Epithelial cell of prostate (primary cell): ENCODE results near the gene KCNQ5.

ENCODE experiments used
- DNase-seq: peaks from one replicate; pipeline ENCODE4 v3.0.0-alpha.2; 2011; ENCODE audit warnings: low read depth, low spot score
- H3K27ac ChIP-seq: fragments of 450-650 bp; 2 replicates; pipeline ENCODE4 v1.5.1; 2017; ENCODE audit warnings: mild to moderate bottlenecking

Gene KCNQ5

DNA sequence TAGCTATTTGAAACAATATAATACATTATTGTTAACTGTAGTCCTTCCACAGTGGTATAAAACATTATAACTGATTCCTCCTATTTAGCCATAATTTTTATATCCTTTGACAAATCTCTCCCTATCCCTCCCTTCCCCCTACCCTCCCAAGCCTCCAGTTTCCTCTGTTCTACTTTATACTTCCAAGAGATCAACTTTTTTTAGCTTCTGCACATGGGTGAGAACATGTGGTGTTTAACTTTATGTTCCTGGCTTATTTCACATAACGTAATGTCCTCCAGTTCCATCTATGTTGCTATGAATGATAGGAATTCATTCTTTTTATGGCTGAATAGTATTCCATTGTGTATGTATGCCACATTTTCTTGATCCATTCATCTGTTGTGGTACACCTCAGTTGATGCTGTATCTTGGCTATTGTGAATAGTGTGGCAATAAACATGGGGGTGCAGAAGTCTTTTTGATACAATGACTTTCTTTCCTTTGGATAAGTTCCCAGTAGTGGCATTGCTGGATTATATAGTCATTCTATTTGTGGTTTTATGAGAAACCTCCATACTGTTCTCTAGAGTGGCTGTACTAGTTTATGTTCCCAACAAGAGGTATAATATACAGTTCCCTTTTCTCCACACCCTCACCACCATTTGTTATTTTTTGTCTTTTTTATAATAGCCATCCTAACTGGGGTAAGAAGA lies 205.0 kb downstream of the KCNQ5 start:
- peak overlapping the region; percentile 69 for H3K27ac ChIP-seq
- peak; percentile 64 for DNase-seq

DNA sequence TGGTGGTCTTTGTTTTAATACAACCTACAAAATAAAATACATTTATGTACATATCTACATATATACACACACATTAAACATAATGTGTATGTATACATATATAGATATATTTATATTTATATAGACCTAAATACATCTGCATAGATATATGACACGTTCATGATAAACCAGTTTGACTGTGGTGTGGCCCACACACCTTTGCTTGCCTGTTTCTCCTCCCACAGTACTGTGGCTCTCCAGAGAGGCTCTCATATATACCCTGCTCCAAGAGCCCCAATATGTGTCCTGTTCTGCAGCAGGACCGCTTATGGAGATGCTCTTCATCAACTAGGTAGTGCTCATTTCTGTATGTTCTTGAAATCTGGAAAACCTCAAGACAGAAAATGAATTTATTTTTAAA lies 207.0 kb downstream of the KCNQ5 start:
- no peak overlapping the region for H3K27ac ChIP-seq
- no peak for DNase-seq

DNA sequence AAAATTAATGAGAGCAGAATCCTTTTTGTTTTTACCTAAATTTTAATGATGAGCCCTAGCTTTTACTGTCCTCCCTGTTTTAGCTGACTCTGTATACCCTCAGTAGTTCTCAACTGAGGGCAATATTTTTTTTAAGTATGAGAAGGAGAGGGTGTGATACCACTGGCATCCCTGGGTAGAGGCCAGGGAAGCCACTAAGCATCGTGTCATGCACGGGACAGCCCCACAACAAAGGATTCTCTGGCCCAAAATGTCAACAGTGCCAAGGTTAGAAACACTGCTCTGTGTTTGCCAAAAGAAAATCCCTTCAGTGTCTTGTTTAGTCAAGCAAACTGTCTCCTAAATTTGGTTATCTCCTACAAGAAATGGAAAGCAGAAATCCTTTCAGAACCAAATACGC lies 210.4 kb downstream of the KCNQ5 start:
- DNase-seq, result no peak
- H3K27ac ChIP-seq, result no peak overlapping the region

DNA sequence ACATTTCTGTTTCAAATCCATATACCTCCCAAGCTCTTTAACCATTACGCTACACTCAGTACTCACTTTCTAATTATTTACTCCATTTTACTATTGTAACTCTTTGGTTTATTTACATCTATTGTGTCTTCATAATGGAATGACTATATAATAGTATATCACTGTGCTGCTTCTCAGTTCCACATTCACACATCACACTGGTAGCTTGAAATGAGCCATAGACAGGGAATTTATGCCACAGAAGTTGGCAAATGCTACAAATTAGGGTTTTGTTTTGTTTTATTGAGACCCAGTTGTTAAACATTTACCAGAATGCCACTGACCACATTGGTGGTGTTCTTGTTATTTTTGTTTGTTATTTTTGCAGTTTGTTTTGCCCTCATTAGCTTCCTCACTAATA lies 213.9 kb downstream of the KCNQ5 start:
- no peak for DNase-seq
- H3K27ac ChIP-seq, result no peak overlapping the region

DNA sequence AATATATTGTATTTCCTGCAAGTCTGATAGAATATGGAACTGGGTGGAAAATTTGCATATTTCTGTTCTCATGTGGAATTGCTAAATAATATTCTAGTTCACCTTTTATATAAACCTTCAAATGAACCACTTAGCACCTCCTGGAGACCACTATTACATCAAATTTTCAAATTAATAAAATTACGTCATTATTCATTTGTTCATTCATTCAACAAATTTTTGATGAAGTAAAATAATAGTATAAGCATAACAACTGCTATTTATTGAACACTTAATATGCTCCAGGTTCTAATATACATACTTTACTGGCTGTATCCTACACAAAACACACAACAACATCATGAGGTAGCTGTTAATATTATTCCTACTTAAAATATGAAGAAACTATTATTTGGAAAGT lies 215.1 kb downstream of the KCNQ5 start:
- no peak for DNase-seq
- no peak overlapping the region for H3K27ac ChIP-seq

DNA sequence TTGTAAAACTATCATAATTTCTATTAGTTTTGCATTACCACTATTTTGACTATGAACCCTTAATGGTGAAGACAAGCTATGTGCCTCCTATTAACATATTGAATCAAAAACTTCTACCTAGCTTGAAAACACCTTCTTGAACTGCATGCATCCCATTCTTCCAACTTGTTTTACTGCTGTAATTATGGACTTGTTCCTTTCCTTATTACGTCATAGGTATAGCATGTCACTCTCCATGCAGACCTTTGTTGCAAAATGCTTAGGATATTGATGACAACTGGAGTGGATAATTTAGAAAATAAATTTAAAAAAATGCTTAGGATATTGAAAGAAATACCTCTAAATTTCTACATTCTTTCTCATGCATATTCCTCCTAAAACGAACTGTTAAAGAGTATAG lies 219.3 kb downstream of the KCNQ5 start:
- DNase-seq, result no peak

DNA sequence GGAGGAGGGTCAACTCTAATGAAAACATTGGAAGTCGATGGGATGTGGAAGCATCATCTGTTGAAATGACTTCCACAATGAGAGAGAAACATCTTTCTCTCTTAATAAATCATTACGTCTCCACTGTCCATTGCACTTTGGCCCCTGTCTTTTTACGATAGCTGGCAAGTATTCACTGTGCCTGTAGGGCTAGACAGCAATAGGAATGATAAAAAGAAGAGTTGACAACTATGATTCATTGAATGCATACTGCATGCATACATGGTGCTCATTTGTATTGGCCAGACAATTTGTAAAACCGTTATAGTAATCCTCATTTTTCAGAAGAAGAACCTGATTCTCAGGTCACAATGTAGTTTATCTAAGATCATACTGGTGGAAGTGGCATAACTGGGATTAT lies 220.3 kb downstream of the KCNQ5 start:
- no peak overlapping the region for H3K27ac ChIP-seq
- no peak for DNase-seq

More for the DNA sequence above, 219.3 kb downstream of the KCNQ5 start:
- no peak overlapping the region for H3K27ac ChIP-seq

DNA sequence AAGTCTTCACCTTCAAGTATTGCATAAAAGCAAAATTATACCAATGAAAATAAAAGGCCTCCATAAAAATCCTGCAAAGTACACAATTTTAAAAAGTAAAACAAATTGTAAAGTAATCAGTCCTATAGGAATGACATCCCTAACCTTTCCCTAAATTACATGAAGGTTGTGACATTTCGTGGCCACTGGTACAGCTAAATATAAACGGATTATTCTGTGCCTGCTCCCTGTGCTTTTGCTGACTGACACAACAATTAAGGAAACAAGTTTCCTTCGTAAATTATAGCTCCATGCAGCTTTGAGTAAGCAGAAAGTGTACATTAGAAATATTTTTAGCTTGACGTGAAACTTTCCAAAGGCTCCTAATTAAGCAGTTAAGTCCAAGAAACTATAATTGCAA lies 222.8 kb downstream of the KCNQ5 start:
- DNase-seq, result no peak
- H3K27ac ChIP-seq, result no peak overlapping the region

DNA sequence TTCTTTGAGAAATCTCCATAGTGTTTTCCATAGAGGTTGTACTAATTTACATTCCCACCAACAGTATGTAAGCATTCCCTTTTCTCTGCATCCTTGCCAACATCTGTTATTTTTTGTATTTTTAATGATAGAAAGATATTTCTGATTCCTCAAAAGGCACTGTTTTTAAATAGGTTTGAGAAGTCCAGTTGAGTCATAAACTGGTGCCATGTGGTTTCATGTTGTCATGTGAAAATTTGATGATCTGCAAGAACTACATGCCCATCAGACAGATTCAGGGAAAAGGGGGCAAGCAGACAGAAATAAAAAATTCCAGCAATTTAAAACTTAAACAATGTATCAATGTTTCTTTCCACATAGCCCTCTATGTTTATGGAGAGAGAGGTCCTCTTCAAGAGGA lies 227.5 kb downstream of the KCNQ5 start:
- DNase-seq, result no peak
- H3K27ac ChIP-seq, result no peak overlapping the region

DNA sequence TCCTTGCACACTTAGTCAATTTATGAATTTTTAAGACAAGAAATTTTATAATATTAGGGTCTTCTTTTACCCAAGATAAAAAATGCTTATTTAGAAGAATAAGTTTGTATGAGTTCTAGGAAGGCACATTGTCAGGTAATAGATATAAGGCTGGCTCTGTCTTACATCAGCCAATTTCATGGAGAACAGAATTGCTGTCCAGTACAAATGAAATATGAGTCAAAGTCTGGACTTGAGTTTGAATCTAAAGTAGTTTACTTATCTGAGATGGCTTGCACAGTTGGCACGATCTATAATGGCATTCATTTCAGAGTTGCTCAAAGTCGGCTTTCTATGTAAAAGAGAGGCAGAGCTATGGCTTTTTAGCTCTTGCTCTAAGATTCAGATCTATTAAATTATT lies 228.2 kb downstream of the KCNQ5 start:
- no peak for DNase-seq
- no peak overlapping the region for H3K27ac ChIP-seq

DNA sequence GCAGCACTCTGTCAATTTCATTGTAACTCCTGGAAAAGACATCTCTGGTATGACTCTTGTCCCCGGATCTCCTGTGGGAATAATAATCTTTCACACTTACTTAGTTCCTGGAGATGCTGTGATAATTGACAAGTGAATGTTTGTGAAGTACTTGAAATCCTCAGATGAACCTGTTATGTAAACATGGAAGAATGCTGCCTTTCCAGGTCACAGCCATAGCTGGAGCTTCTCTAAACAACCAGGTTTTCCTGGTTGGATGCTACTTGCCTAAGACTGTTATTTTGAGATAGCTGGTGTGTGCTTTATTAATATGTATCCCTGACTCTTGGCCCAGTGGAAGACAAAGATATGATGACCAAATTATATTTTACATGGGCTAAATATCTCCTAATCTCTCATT lies 228.6 kb downstream of the KCNQ5 start:
- H3K27ac ChIP-seq, result no peak overlapping the region
- DNase-seq, result no peak

DNA sequence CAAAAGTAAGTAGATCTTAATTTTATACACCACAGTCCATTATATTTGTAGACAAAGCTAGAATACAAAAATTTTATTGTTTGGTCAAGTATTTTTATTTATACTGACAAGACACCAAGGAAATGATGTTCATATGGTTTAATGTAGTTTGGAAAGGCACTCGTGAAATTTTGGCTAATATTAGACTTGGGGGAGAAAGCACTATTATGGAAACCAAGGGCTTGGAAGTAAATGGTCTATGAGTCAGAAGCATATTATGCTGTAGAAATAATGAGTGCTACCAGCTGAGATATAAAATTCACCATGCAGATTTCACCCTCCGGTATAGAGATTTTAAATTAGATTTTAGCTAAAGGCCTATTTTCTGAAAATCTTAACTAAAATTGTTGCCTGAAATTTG lies 233.6 kb downstream of the KCNQ5 start:
- H3K27ac ChIP-seq, result no peak overlapping the region
- no peak for DNase-seq

DNA sequence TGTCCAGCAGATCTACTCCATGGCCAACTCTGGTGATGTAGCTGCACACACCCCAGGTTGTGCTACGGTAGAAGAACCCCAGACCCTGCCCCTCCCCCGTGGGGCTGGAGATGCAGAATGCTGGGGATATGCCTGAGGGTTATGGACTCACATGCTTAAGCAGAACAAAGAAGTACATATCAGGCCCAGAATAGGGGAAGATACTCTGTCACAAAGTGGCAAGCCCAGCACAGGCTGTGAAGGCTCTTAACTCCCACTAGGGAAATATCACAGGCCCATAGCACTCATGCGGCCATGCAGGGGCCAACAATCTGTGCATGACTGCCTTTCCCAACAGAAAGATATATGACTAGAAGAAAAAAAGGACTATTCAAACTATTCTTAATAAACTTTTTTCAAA lies 234.9 kb downstream of the KCNQ5 start:
- no peak for DNase-seq

DNA sequence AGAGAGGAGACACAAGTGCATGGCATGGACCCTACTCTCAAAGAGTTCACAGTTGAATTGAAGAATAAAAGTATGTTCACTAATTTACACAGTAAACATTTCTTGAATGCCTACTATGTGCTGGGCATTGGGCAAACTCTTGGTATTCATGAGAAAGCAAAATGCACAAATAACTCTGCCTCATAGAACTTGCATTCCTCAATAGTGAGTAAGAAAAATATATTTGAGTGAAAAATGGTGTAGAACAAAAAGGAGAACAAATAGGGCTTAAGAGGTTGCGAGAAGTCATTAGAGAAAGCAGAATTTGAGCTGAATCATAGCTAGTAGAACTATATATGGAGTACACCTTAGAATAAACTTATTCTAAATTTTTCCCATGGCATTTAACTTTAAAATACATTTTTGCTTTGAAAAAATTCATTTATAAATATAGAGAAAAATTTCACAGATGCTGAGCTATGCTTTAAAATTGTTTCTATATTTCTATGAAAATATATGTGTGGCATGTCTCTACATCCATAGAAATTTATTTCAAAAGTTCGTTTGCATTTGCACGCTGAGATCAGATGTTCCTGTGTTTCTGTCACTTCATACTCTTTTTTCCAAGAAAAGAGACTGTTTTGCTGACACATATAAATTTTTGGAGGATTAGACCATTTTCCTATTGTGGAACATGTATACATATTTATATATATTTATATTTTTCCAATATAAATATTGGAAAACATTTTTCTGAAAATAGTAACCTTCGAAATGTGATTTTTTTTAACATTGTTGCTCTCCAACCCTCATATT lies 236.1 kb downstream of the KCNQ5 start:
- no peak for DNase-seq
- no peak overlapping the region for H3K27ac ChIP-seq

More for the DNA sequence above, 234.9 kb downstream of the KCNQ5 start:
- no peak overlapping the region for H3K27ac ChIP-seq

DNA sequence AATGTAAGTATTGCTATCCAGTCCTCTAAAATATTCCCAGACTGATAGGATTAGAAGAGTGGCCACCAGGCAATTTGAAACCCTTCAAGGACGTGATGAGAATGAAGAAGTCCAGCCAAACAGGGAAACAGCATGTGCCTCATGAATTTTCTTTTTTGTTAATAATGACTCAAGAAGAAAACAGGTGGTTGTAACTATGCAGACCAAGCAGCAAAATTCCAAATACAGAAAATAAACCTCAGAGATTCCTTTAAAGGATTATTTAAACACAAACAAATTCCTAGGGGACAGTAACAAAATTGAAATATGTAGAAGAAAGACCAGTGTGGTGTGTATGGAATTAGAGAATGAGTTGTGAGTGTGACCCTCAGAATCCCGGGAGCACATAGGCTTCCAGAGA lies 239.2 kb downstream of the KCNQ5 start:
- H3K27ac ChIP-seq, result peak overlapping the region; percentile 89
- no peak for DNase-seq

DNA sequence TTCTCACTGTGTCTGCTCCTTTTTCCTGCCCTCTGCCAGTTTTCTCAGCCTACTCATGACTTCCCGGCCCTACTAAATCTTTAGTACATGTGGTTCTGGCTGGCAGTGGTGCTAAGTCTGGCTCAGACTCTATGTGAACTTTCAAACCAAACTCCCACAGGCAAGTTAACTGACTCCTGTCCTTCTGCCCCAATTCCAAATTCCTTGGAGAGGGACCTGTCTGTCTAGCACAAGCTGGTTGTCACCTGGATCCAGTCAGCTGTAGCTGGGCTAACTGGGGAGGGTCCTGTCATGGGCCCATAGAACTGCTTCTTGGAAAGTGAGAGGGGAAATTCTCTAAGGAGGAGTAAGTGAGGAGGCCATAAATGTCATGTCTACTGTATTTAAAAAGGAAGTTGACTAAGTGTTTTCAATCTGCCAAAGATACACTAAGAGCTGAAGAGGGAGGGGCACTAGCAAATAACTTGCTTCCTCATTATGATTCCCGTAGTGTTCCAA lies 240.1 kb downstream of the KCNQ5 start:
- no peak for DNase-seq
- peak overlapping the region; percentile 89 for H3K27ac ChIP-seq

DNA sequence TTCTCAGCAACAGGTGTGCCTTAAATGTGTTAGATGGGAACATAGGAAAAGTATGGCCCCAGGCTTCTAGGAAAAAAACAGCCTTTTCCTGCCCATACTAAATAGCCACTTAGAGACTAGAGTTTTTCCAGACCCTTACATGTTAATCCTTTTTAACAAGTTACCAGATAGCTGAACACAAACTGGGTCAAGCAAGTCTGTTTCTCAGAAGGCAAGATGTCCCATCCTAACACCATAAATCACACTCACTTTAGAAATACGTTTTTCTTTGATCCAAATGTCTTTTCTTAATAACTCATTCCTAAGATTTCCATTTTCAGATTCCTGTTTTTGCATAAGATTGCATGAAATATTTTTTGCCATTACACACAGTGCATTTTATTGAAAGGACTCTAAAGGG lies 241.3 kb downstream of the KCNQ5 start:
- peak overlapping the region; percentile 89 for H3K27ac ChIP-seq
- no peak for DNase-seq

DNA sequence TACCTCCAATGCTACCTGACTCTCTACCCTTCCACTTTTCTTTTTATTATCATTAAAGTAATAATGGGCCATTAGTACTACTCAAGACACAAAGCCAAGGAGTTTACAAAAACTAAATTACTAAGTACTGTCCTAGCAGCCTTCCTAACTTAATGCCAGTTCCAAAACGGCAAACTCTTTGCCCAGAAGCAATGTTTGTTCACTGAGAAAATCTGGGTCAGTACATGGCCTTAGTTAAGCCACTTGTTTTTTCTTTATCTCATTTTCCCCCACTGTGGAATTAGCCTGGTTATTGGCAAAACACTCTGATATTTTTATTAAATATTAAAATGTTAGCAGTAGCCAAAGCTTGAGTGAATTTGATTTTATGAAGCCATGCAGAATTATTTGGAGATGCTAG lies 242.4 kb downstream of the KCNQ5 start:
- no peak for DNase-seq
- peak overlapping the region; percentile 83 for H3K27ac ChIP-seq

DNA sequence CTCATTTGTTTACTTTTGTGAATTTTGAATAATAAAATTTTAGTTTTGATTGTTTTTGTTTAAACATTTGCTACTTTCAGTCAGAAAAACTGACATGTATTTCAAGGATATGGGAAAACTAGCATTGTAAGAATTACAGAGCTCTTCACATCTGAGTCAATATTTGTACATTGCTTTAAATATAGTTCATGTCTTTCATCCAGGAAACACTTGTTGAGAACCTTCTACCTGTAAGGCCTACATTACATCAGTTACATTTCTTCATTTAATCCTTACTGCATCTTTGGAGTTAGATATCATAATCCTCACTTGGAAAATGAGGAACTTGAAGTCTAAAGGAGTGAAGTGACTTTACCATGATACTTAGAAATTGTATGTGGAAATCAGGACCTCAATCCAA lies 242.9 kb downstream of the KCNQ5 start:
- DNase-seq, result no peak
- peak overlapping the region; percentile 83 for H3K27ac ChIP-seq

DNA sequence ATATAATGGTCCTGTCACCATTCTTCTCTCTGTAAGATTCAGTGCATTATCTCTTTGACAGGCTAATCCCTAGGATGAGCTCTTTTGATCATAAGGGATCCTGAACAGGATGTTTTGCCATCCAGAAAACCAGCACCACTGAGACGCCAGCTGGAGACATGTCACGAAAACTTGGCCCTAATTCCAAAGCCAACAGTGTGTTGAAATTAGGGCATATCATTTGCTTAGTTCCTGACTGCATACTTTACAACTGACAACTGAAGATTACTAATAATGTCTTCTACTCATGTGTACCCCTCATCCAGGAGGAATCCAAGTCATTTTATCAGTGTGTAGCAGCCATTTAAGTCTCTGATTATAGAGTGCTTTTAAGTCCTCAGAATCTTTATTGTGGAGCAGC lies 243.6 kb downstream of the KCNQ5 start:
- H3K27ac ChIP-seq, result peak overlapping the region; percentile 83
- DNase-seq, result no peak

DNA sequence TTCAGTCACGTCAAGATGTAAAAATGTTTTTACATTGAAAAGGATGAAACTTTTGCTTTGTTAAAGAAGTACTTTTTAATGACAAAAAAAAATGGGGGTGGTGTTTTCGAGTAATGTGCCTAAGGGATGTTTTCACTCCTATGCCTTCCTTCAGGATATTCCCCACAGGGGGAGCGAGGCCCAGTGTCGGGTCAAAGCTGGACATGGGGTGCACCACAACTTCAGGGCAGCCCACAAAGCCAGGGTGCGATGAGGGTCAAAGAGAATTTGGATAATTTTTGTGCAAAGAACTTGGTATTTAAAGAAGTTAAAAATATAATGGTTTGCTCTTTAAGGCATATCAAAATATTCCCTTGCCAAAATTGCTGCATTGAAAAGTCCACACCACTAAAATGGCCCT lies 247.8 kb downstream of the KCNQ5 start:
- no peak for DNase-seq
- no peak overlapping the region for H3K27ac ChIP-seq

DNA sequence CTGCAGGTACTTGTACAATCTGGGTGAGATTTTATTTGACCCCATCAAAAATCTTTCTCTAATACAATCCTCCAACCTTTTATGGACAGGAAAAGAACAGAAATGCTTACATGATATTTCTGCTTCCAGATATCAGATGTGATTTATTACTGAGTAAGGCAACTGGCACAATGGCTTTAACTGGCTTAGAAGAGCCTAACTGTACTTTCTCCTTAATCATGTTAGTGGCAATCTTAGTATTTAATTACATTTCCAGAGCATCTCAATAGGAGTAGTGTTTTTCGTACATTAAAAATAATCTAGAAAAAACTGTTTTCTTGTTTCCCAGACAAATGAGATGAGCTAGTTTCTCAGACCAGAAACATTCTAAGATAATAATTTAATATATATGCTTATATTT lies 251.6 kb downstream of the KCNQ5 start:
- no peak for DNase-seq
- no peak overlapping the region for H3K27ac ChIP-seq
